Sigmoid colon (tissue), 4 donors: ENCODE results near the gene TBKBP1.

Experiments used
- EP300 ChIP-seq, 4 donors: sonication (generic); formaldehyde crosslinking; IDR thresholded peaks; one replicate each; pipeline ENCODE4 v1.6.1; 2017; ENCODE audit warnings: antibody characterized with exemption in 4 of 4
- POLR2A ChIP-seq, 2 donors: fragments of 450-650 bp; IDR thresholded peaks; one replicate each; pipeline ENCODE4 v1.6.1; 2016; ENCODE audit warnings: antibody characterized with exemption in 2 of 2, mild to moderate bottlenecking in 2 of 2, moderate library complexity in 2 of 2
- POLR2AphosphoS5 ChIP-seq, 4 donors: sonication (generic); formaldehyde crosslinking; IDR thresholded peaks; one replicate each; pipeline ENCODE4 v1.6.1; 2017; ENCODE audit warnings: antibody characterized with exemption in 4 of 4
- TF ChIP-seq, protein P1 (sequence below), 4 experiments: fragments of 450-650 bp in 3 of 4; fragments of 200-600 bp in 1 of 4; IDR thresholded peaks; one replicate each; pipeline ENCODE4 v1.5.1; 2016 to 2019; ENCODE audit warnings: antibody characterized with exemption in 4 of 4, mild to moderate bottlenecking in 3 of 4, moderate library complexity in 2 of 4

GRCh38 chr17:47727704-47728036 is 33.7 kb downstream of the TBKBP1 start:
- TF ChIP-seq, protein P1, sequence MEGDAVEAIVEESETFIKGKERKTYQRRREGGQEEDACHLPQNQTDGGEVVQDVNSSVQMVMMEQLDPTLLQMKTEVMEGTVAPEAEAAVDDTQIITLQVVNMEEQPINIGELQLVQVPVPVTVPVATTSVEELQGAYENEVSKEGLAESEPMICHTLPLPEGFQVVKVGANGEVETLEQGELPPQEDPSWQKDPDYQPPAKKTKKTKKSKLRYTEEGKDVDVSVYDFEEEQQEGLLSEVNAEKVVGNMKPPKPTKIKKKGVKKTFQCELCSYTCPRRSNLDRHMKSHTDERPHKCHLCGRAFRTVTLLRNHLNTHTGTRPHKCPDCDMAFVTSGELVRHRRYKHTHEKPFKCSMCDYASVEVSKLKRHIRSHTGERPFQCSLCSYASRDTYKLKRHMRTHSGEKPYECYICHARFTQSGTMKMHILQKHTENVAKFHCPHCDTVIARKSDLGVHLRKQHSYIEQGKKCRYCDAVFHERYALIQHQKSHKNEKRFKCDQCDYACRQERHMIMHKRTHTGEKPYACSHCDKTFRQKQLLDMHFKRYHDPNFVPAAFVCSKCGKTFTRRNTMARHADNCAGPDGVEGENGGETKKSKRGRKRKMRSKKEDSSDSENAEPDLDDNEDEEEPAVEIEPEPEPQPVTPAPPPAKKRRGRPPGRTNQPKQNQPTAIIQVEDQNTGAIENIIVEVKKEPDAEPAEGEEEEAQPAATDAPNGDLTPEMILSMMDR (IDR thresholded peaks at IDR 0.05) = no peak
- TF ChIP-seq EP300 (IDR thresholded peaks at IDR 0.05) = no peak
- no peak for TF ChIP-seq POLR2AphosphoS5 (IDR thresholded peaks at IDR 0.05)
- TF ChIP-seq POLR2A (IDR thresholded peaks at IDR 0.05) = no peak
